Measurements from ENCODE around the gene AP3D1.

DNA sequence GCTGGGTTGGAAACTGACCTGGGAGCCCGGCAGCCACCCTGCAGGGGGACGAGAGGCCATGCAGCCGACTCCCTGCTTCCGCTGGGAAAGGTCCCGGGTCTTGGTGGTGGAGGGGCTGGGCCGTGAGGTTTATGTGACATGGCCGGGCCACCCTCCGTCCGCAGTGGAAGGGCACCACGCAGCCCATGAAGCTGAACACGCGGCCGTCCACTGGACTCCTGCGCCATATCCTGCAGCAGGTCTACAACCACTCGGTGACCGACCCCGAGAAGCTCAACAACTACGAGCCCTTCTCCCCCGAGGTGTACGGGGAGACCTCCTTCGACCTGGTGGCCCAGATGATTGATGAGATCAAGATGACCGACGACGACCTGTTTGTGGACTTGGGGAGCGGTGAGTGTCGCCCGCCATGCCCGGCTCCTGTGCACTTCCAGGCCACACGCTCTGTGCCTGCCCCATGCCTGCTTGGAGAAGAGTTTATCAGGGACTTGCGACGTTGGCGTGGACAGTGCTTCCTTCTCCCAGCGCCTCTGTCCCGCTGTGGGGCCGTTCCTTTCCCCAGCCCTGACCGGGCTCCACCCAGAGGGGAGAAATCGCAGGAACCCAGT lies 39.6 kb upstream of the AP3D1 start:
- TF ChIP-seq RAD21 (CRISPR knock-in tag; conservative IDR thresholded peaks at IDR 0.05 in 1 of 2, IDR thresholded peaks at IDR 0.05 in 1 of 2) (no peak), SNIP1 (IDR thresholded peaks at IDR 0.05; ENCODE audit: low read depth) (no peak), ZFP36 (IDR thresholded peaks at IDR 0.05; ENCODE audit: low read depth, low read length, partially characterized antibody) (no peak), CBFB (CRISPR knock-in tag; IDR thresholded peaks at IDR 0.05) (no peak), CREB1 (IDR thresholded peaks at IDR 0.05) (no peak), CREB1 (CRISPR knock-in tag; IDR thresholded peaks at IDR 0.05) (no peak), SIN3A (IDR thresholded peaks at IDR 0.05; ENCODE audit: borderline replicate concordance in 2 of 2, control insufficient read depth in 1 of 2, low read depth in 2 of 2, low read length in 2 of 2) (no peak), ZNF668 (CRISPR knock-in tag; IDR thresholded peaks at IDR 0.05) (no peak), ZSCAN29 (IDR thresholded peaks at IDR 0.05) (no peak), EZH2 (IDR thresholded peaks at IDR 0.05; ENCODE audit: borderline replicate concordance, low read depth, low read length) (no peak), NFE2L1 (tag; IDR thresholded peaks at IDR 0.05; ENCODE audit: borderline replicate concordance, low read depth) (no peak)
- TF ChIP-seq, protein P1, sequence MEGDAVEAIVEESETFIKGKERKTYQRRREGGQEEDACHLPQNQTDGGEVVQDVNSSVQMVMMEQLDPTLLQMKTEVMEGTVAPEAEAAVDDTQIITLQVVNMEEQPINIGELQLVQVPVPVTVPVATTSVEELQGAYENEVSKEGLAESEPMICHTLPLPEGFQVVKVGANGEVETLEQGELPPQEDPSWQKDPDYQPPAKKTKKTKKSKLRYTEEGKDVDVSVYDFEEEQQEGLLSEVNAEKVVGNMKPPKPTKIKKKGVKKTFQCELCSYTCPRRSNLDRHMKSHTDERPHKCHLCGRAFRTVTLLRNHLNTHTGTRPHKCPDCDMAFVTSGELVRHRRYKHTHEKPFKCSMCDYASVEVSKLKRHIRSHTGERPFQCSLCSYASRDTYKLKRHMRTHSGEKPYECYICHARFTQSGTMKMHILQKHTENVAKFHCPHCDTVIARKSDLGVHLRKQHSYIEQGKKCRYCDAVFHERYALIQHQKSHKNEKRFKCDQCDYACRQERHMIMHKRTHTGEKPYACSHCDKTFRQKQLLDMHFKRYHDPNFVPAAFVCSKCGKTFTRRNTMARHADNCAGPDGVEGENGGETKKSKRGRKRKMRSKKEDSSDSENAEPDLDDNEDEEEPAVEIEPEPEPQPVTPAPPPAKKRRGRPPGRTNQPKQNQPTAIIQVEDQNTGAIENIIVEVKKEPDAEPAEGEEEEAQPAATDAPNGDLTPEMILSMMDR (IDR thresholded peaks at IDR 0.05 in 2 of 3, conservative IDR thresholded peaks at IDR 0.05 in 1 of 3; ENCODE audit: insufficient read depth in 2 of 3, low read depth in 1 of 3, low read length in 3 of 3): no peak
- TF ChIP-seq, protein P2, sequence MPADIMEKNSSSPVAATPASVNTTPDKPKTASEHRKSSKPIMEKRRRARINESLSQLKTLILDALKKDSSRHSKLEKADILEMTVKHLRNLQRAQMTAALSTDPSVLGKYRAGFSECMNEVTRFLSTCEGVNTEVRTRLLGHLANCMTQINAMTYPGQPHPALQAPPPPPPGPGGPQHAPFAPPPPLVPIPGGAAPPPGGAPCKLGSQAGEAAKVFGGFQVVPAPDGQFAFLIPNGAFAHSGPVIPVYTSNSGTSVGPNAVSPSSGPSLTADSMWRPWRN (IDR thresholded peaks at IDR 0.05; ENCODE audit: low read depth): no peak
